SK-N-SH treated with all-trans-retinoic acid at 6 μM for 48 hours (cell line): Measurements from ENCODE around the gene MARS1.
"Not testable (repeated sequence)": the region's sequence is repeated elsewhere in the genome, so short reads cannot be mapped to it uniquely, and the experiment has no call there.

ENCODE experiments used
- ATAC-seq: fragments of 200-7000 bp; cut with Tn5 transposase; 3 replicates; pipeline ENCODE4 v1.9.1; 2020; ENCODE audit warnings: mild to moderate bottlenecking, moderate library complexity
- ARNTL ChIP-seq: fragments of 450-650 bp; formaldehyde crosslinking; IDR thresholded peaks from 2 replicates; pipeline ENCODE4 v1.5.0; 2020; ENCODE audit warnings: low read depth, mild to moderate bottlenecking, moderate library complexity, borderline replicate concordance
- BACH2 ChIP-seq: fragments of 250-450 bp; sonication (Bioruptor Pico); IDR thresholded peaks from 2 replicates; pipeline ENCODE4 v1.9.0; 2021; ENCODE audit warnings: mild to moderate bottlenecking, borderline replicate concordance
- CREB5 ChIP-seq: fragments of 250-450 bp; sonication (Bioruptor Pico); IDR thresholded peaks from 2 replicates; pipeline ENCODE4 v1.5.1; 2020; ENCODE audit warnings: low read depth, mild to moderate bottlenecking, moderate library complexity
- CSDC2 ChIP-seq: fragments of 250-450 bp; sonication (Bioruptor Pico); IDR thresholded peaks from 2 replicates; pipeline ENCODE4 v1.5.0; 2020; ENCODE audit warnings: mild to moderate bottlenecking, moderate library complexity
- ESRRG ChIP-seq: fragments of 250-450 bp; sonication (Bioruptor Pico); IDR thresholded peaks from 2 replicates; pipeline ENCODE4 v1.6.1; 2021; ENCODE audit warnings: mild to moderate bottlenecking
- ISL1 ChIP-seq: fragments of 250-450 bp; sonication (Bioruptor Pico); IDR thresholded peaks from 2 replicates; pipeline ENCODE4 v2.1.2; 2022; ENCODE audit warnings: mild to moderate bottlenecking, moderate library complexity
- PATZ1 ChIP-seq: fragments of 250-450 bp; sonication (Bioruptor Pico); IDR thresholded peaks from 2 replicates; pipeline ENCODE4 v1.8.0; 2020; ENCODE audit warnings: mild to moderate bottlenecking, moderate library complexity, borderline replicate concordance
- POU6F1 ChIP-seq: fragments of 250-450 bp; sonication (Bioruptor Pico); IDR thresholded peaks from 2 replicates; pipeline ENCODE4 v1.8.0; 2021; ENCODE audit warnings: low read depth, mild to moderate bottlenecking, moderate library complexity, borderline replicate concordance
- SNAI2 ChIP-seq: fragments of 250-450 bp; sonication (Bioruptor Pico); IDR thresholded peaks from 2 replicates; pipeline ENCODE4 v1.5.0; 2020; ENCODE audit warnings: mild to moderate bottlenecking, moderate library complexity
- TCF4 ChIP-seq: fragments of 250-450 bp; sonication (Bioruptor Pico); IDR thresholded peaks from 2 replicates; pipeline ENCODE4 v1.8.0; 2021; ENCODE audit warnings: mild to moderate bottlenecking, moderate library complexity, borderline replicate concordance
- TOX ChIP-seq: fragments of 250-450 bp; sonication (Bioruptor Pico); IDR thresholded peaks from 2 replicates; pipeline ENCODE4 v1.8.0; 2021; ENCODE audit warnings: mild to moderate bottlenecking, moderate library complexity, borderline replicate concordance
- TSHZ2 ChIP-seq: fragments of 250-450 bp; sonication (Bioruptor Pico); IDR thresholded peaks from 2 replicates; pipeline ENCODE4 v1.5.0; 2020; ENCODE audit warnings: mild to moderate bottlenecking, moderate library complexity
- ZC3H10 ChIP-seq: fragments of 250-450 bp; sonication (Bioruptor Pico); IDR thresholded peaks from 2 replicates; pipeline ENCODE4 v1.5.1; 2021; ENCODE audit warnings: mild to moderate bottlenecking, moderate library complexity
- ZFP3 ChIP-seq: fragments of 250-450 bp; sonication (Bioruptor Pico); IDR thresholded peaks from 2 replicates; pipeline ENCODE4 v1.5.0; 2020; ENCODE audit warnings: mild to moderate bottlenecking, moderate library complexity
- ZFP30 ChIP-seq: fragments of 450-650 bp; formaldehyde crosslinking; IDR thresholded peaks from 2 replicates; pipeline ENCODE4 v1.5.0; 2022; ENCODE audit warnings: mild to moderate bottlenecking, moderate library complexity
- ZNF565 ChIP-seq: fragments of 450-650 bp; formaldehyde crosslinking; conservative IDR thresholded peaks from 2 replicates; pipeline ENCODE4 v1.5.0; 2020; ENCODE audit warnings: low read depth, mild to moderate bottlenecking, moderate library complexity
- ZNF70 ChIP-seq: fragments of 450-650 bp; formaldehyde crosslinking; IDR thresholded peaks from 2 replicates; pipeline ENCODE4 v1.5.0; 2020; ENCODE audit warnings: mild to moderate bottlenecking, moderate library complexity
- ZNF8 ChIP-seq: fragments of 450-650 bp; formaldehyde crosslinking; IDR thresholded peaks from 2 replicates; pipeline ENCODE4 v1.5.0; 2020; ENCODE audit warnings: mild to moderate bottlenecking, moderate library complexity

MARS1 gene

GRCh38 chr12:57498132-57498502 is 10.2 kb downstream of the MARS1 start:
- TF ChIP-seq ARNTL (CRISPR knock-in tag) (no peak), TSHZ2 (no peak), PATZ1 (CRISPR knock-in tag) (no peak), ESRRG (CRISPR knock-in tag) (no peak), ZC3H10 (CRISPR knock-in tag) (no peak), ZFP30 (CRISPR knock-in tag) (no peak), TCF4 (no peak), ZNF565 (CRISPR knock-in tag) (no peak), POU6F1 (CRISPR knock-in tag) (no peak), TOX (no peak), ZFP3 (CRISPR knock-in tag) (no peak), SNAI2 (CRISPR knock-in tag) (no peak), CSDC2 (no peak), BACH2 (no peak), ZNF8 (CRISPR knock-in tag) (no peak), CREB5 (CRISPR knock-in tag) (no peak)
- ATAC-seq: no peak

GRCh38 chr12:57498571-57498970 is 10.7 kb downstream of the MARS1 start:
- TF ChIP-seq BACH2: no peak
- no peak for TF ChIP-seq ARNTL (CRISPR knock-in tag)
- no peak for TF ChIP-seq ZC3H10 (CRISPR knock-in tag)

GRCh38 chr12:57500213-57500612 is 12.3 kb downstream of the MARS1 start:
- no peak for TF ChIP-seq PATZ1 (CRISPR knock-in tag)
- no peak for TF ChIP-seq ISL1 (CRISPR knock-in tag)
- TF ChIP-seq ESRRG (CRISPR knock-in tag): no peak
- TF ChIP-seq ZNF70 (CRISPR knock-in tag): no peak
- TF ChIP-seq SNAI2 (CRISPR knock-in tag): no peak
- ATAC-seq: no peak

More at GRCh38 chr12:57498571-57498970, 10.7 kb downstream of the MARS1 start:
- ATAC-seq: no peak

- not testable (repeated sequence) for ATAC-seq
Measured at GRCh38 chr12:57502311-57502969, 14.6 kb downstream of the MARS1 start.

- ATAC-seq: not testable (repeated sequence)
Measured at GRCh38 chr12:57506541-57506940, 18.7 kb downstream of the MARS1 start.

- ATAC-seq: not testable (repeated sequence)
Measured at GRCh38 chr12:57507796-57508195, 19.9 kb downstream of the MARS1 start.
